Pancreas (tissue), 10 donors: ENCODE measurements around the gene SHROOM3. TPM values are rescaled to one million over a fixed set of nuclear protein-coding genes. Genes with fewer than 3 reads are reported as not detected.

ENCODE experiments used
- ATAC-seq, 4 donors: fragments of 200-7000 bp; cut with Tn5 transposase; one replicate each; pipeline versions ENCODE4 v1.8.0 to v1.9.1; 2020; ENCODE audit warnings: mild to moderate bottlenecking in 4 of 4, moderate library complexity in 4 of 4
- DNase-seq, 6 donors: peaks; one replicate each; pipeline ENCODE4 v3.0.0-alpha.2; 2020
- FAIRE-seq: peaks from 2 replicates; lab custom pipeline; 2012; peaks lifted over from hg19 to GRCh38; lab: Jason Lieb, UNC
- H3K27ac ChIP-seq, 4 donors: fragments of 200-600 bp; sonication (generic); 1 replicate in 3 of 4; 2 replicates in 1 of 4; pipeline versions ENCODE4 v1.5.0 to v1.8.0; 2020
- H3K27me3 ChIP-seq, 4 donors: fragments of 200-600 bp; one replicate each; pipeline ENCODE4 v1.8.0; 2021
- H3K36me3 ChIP-seq, 3 donors: fragments of 200-600 bp; sonication (generic) in 1 of 3; one replicate each; pipeline versions ENCODE4 v1.5.0 to v1.8.0; 2020 to 2021
- H3K4me1 ChIP-seq, 3 donors: fragments of 200-600 bp; one replicate each; pipeline ENCODE4 v1.8.0; 2021
- H3K4me3 ChIP-seq, 4 donors: fragments of 200-600 bp; sonication (generic) in 2 of 4; one replicate each; pipeline versions ENCODE4 v1.5.0 to v1.8.0; 2020 to 2021
- H3K9me3 ChIP-seq, 4 donors: fragments of 200-600 bp; one replicate each; pipeline ENCODE4 v1.8.0; 2021
- CTCF ChIP-seq, 4 donors: fragments of 200-600 bp; sonication (generic) in 3 of 4; IDR thresholded peaks; one replicate each; pipeline versions ENCODE4 v1.5.0 to v1.8.0; 2021; ENCODE audit warnings: antibody characterized with exemption in 4 of 4
- WGBS, 2 donors: extraction: QIAGEN DNeasy Blood & Tissue Kit; methylation state at CpG; one replicate each; pipeline ENCODE4 v1.1.7; 2013; 5-methylcytosine and 5-hydroxymethylcytosine counted together
- intact Hi-C, 3 donors: fragments of 100-400 bp; cut with DNase I; formaldehyde crosslinking; loops; one replicate each; pipeline versions ENCODE4 v1.11.1 to v1.14.2; 2022
- polyA plus RNA-seq, 2 donors: library from polyadenylated mRNA; stranded (reverse); fragments of 200-250 nt; gene quantifications; one replicate each; pipeline ENCODE4 v1.2.3, GENCODE V29; 2013
- total RNA-seq, 6 donors: library from RNA; stranded (reverse); fragmentation: NEBNext Ultra II Directional in 4 of 6; extraction: Animal tissue kit (Norgen Biotek cat#: 25700) in 4 of 6; gene quantifications; one replicate each; pipeline versions ENCODE4 v1.2.1 to v1.2.4, GENCODE V29; 2021 to 2023
- donor health status: healthy with polysubstance abuse.
- donor health status: DM: no; HTN: no; CAD: no; lungs with moderate emphysema.
- donor health status: DM: no; HTN: no; CAD: no.
- donor health status: control.
- donor health status: control.
- donor health status: Bipolar disorder and iron deficiency.
- donor health status: DM: yes; HTN: yes; CAD: no.
- donor health status: DM: no; HTN: no; CAD: no.
- donor health status: DM: no; HTN: no; CAD: no.
- donor health status: DM: yes; HTN: yes; CAD: no.

The SHROOM3 gene
- total and polyA plus RNA-seq, 8 donors = 6.2 to 43.5 (median 17.1) TPM

GRCh38 chr4:76554630-76555029, 119.6 kb downstream of the SHROOM3 start:
- ATAC-seq = no peak
- H3K27me3 ChIP-seq = no peaks in the 10 kb centered on the region
- intact Hi-C loops = no loop called here
- FAIRE-seq = no peak
- H3K4me1 ChIP-seq = no peaks in the 10 kb centered on the region
- no peak overlapping the region for H3K27ac ChIP-seq
- DNase-seq = no peak
- no peak for TF ChIP-seq CTCF (IDR thresholded peaks at IDR 0.05)
- no peak overlapping the region for H3K4me3 ChIP-seq
- H3K9me3 ChIP-seq = no peaks in the 10 kb centered on the region
- no peaks in the 10 kb centered on the region for H3K36me3 ChIP-seq
- WGBS, 2 donors = 91 to 98% methylated on average over 10 of the region's 10 CpGs

- DNase-seq (no peak), FAIRE-seq (no peak), ATAC-seq (no peak)
- WGBS, 2 donors = 97 to 100% methylated on average over 1 of the region's 1 CpG
- H3K36me3 ChIP-seq = no peaks in the 10 kb centered on the region
- no peaks in the 10 kb centered on the region for H3K27me3 ChIP-seq
- no peaks in the 10 kb centered on the region for H3K4me1 ChIP-seq
- TF ChIP-seq CTCF (IDR thresholded peaks at IDR 0.05) = no peak
- H3K27ac ChIP-seq = no peak overlapping the region
- no peak overlapping the region for H3K4me3 ChIP-seq
- intact Hi-C loops = no loop called here
- no peaks in the 10 kb centered on the region for H3K9me3 ChIP-seq
These were observed 121.4 kb downstream of the SHROOM3 start for GRCh38 chr4:76556452-76556851.

- ATAC-seq (no peak), DNase-seq (no peak), FAIRE-seq (no peak)
- Histone ChIP-seq H3K27ac (no peak overlapping the region), H3K36me3 (no peaks in the 10 kb centered on the region), H3K9me3 (no peaks in the 10 kb centered on the region), H3K4me1 (peaks cover 0 to 11% (median 2%) of the 10 kb centered on the region in 3 donors), H3K4me3 (no peak overlapping the region), H3K27me3 (no peaks in the 10 kb centered on the region)
- no peak for TF ChIP-seq CTCF (IDR thresholded peaks at IDR 0.05)
- 76 to 78% methylated on average over 5 of the region's 5 CpGs for WGBS, 2 donors
- intact Hi-C loops = no loop called here
These were observed 123.6 kb downstream of the SHROOM3 start for GRCh38 chr4:76558396-76559235.

GRCh38 chr4:76559236-76560071, 124.4 kb downstream of the SHROOM3 start:
- H3K4me3 ChIP-seq = no peak overlapping the region
- no peaks in the 10 kb centered on the region for H3K27me3 ChIP-seq
- no peaks in the 10 kb centered on the region for H3K9me3 ChIP-seq
- TF ChIP-seq CTCF (IDR thresholded peaks at IDR 0.05) = no peak
- H3K4me1 ChIP-seq = peaks cover 0 to 11% (median 7%) of the 10 kb centered on the region in 3 donors
- no peak for DNase-seq
- ATAC-seq = no peak
- no peak for FAIRE-seq
- H3K36me3 ChIP-seq = no peaks in the 10 kb centered on the region
- intact Hi-C loops = no loop called here
- no peak overlapping the region for H3K27ac ChIP-seq
- 83 to 84% methylated on average over 13 of the region's 13 CpGs for whole genome bisulfite sequencing, 2 donors
